GM12892 (cell line): ENCODE data around the gene GLP2R.

Experiments
- DNase-seq: peaks from one replicate; pipeline ENCODE4 v3.0.0; 2011; ENCODE audit not compliant: insufficient read length
- FAIRE-seq: peaks from 2 replicates; lab custom pipeline; 2011; peaks lifted over from hg19 to GRCh38; lab: Jason Lieb, UNC
- POLR2A ChIP-seq: IDR thresholded peaks from 2 replicates; pipeline ENCODE4 v1.6.1; 2011; ENCODE audit warnings: low read depth, low read length, control low read depth
- POLR2AphosphoS5 ChIP-seq: IDR thresholded peaks from 2 replicates; pipeline ENCODE4 v1.6.1; 2011; ENCODE audit warnings: low read depth, low read length, control low read depth
- TAF1 ChIP-seq: IDR thresholded peaks from 2 replicates; pipeline ENCODE4 v1.6.1; 2011; ENCODE audit warnings: low read depth, mild to moderate bottlenecking, control low read depth, low read length, borderline replicate concordance

GLP2R gene

DNA sequence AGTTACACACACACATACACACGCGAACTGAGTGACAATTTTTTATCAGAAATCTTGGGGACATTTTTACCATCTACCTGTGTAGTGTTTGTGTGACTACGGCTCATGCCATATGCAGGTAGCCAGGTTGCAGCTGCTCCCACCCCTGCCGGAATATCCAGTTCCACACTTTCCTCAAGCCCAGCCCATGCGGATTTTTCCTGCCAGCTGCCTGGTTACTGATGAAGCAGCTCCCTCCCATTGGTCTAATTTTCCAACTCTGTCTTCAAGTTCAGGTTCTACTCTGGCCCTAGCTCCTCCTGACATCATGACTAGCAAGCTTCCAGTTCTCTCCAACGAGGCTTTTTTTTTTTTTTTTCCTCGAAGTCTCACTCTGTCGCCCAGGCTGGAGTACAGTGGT, 8.6 kb upstream of the GLP2R start:
- no peak for FAIRE-seq
- TF ChIP-seq TAF1 = no peak
- no peak for TF ChIP-seq POLR2A
- TF ChIP-seq POLR2AphosphoS5 = no peak
- no peak for DNase-seq

GRCh38 chr17:9818760-9819159, 7.0 kb upstream of the GLP2R start:
- DNase-seq (no peak), FAIRE-seq (no peak)
- TF ChIP-seq POLR2AphosphoS5 (no peak), POLR2A (no peak), TAF1 (no peak)

DNA sequence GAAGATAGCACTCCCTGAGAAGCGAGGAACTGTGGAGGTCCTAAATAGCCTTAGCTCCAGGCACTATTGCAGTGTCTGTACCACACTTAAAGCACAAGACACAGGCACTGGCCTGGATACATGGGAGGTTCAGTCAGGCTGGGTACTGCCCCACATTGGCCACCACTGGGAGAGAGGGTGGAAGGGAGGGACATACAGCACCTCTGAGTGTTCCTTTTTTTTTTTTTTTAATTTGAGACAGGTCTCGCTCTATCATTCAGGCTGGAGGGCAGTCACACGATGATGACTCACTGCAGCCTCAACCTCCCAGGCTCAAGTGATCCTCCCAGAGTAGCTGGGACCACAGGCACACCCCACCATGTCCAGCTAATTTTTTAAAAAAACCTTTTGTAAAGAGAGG, 5.3 kb upstream of the GLP2R start:
- FAIRE-seq = no peak
- TF ChIP-seq POLR2AphosphoS5 = no peak

GRCh38 chr17:9821921-9822320, 3.8 kb upstream of the GLP2R start, which contains the start of gene GSG1L2:
TSS of gene GSG1L2 (minus strand) at chr17:9822079. CDS start at chr17:9822071, 8 bp downstream.
- TF ChIP-seq TAF1 (no peak), POLR2AphosphoS5 (no peak), POLR2A (no peak)
- FAIRE-seq (no peak), DNase-seq (no peak)

More for the DNA sequence above, 5.3 kb upstream of the GLP2R start:
- DNase-seq = no peak

DNA sequence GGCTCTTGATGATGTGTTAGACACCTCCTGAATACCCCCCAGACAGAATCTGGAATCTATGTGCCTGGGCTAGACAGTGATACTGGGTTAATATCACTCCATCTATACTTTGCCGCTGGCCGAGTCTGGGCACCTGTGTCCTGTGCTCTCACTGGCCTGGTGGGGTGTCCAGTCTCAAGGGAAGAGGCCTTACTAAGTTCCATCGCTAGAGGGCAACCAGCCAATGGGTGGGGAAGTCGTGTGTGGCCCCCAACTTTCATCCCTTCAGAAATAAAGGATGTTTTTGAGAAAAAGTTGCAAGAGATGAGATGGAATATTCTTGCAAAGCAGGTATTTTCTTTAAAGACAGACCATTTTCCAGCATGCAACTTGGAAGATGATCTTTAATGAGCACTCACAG, 1.6 kb upstream of the GLP2R start:
- no peak for FAIRE-seq
- no peak for TF ChIP-seq POLR2AphosphoS5
- TF ChIP-seq TAF1 = no peak
- TF ChIP-seq POLR2A = no peak
- DNase-seq = no peak

DNA sequence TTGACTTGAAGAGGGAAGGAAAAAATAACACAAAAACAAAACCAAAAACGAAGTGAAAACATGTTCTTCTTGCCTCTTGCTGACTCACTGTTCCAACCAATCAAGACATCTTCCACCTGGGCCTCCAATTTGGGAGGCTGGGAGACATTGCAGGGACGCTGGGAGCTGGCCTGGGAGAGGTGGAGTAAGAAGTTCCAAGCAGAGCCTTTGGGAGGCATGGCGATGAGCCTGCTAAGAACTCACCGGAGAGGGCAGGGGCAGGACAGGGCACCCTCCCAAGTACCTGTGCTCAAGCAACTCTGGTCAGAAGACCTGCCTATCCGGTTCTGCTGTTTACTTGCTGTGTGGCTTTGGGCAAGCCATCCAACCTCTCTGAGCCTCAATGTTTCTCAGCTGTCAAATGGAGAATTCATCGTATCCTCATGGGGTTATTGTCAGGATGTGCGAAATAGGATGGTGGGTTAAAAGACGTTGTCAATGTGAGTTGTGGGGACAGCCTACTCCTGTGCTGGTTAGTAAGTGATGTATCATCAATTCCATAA, 856 bp upstream of the GLP2R start:
- TF ChIP-seq POLR2AphosphoS5 (no peak), TAF1 (no peak), POLR2A (no peak)
- DNase-seq (no peak), FAIRE-seq (no peak)

DNA sequence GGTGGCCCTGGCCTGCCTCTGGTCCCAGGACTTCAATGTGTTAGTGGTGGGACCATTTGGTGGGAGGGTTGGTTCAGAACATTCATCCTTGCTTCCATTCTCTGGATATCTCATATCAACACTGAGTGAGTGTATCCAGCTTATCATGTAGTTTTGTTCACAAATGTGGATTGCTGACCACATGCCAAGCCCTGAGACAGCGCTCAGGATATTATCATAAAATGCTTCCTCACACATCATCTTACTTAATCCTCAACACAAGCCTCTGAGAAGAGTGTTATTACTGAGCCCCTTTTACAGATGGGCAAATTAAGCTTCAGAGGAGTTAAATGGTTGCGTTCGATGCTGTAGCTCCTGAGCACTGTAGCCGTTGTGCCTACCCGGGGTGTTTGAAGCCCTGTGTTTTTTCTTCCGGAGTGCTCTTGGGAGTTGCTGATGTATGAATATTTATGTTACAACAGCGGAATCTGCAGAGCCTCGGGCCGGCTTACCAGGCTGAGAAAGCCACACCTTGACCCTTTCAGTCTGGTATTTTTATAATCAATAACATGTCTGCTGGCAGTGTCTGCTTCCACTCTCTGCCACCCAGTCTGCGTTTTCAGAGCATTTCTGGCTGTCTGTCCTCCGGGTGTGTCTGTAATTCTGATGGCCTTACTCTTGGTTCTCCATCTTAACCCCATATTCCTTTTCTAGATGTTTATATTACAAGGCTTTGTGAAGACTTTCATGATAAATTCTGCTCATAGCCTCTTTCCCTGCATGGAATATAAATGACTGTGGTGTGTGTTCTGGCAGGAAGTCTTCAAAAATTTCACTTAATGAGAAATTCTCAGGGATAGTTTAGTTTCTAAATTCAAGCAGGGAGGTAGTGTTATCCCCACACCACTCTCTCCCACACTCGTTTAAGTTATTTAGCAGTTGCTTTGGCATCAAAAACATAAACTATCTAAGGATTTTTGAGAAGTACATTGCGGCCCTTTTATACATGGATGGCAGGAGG, 2.9 kb downstream of the GLP2R start:
- FAIRE-seq (no peak), DNase-seq (no peak)
- no peak for TF ChIP-seq POLR2A
- TF ChIP-seq POLR2AphosphoS5 = no peak
- no peak for TF ChIP-seq TAF1

DNA sequence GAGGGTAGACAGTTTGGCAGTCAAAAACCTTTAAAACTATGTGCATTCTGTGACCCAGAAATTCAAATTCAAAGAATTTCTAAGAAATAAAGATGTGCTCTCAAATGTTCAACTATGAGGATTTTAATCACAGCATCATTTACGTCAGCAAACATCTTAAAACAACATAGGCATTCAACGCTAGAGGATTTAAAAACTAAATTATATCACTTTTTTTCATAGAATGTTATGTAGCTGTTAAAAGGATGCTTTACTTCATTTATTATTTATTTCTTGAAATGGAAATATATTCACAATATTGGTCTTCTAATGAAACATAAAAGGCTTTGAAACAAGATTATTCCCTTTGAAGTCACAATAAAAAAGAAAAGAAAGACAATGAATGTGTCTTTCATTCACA, 3.6 kb downstream of the GLP2R start:
- DNase-seq (no peak), FAIRE-seq (no peak)
- no peak for TF ChIP-seq POLR2AphosphoS5
- no peak for TF ChIP-seq POLR2A
- TF ChIP-seq TAF1 = no peak

DNA sequence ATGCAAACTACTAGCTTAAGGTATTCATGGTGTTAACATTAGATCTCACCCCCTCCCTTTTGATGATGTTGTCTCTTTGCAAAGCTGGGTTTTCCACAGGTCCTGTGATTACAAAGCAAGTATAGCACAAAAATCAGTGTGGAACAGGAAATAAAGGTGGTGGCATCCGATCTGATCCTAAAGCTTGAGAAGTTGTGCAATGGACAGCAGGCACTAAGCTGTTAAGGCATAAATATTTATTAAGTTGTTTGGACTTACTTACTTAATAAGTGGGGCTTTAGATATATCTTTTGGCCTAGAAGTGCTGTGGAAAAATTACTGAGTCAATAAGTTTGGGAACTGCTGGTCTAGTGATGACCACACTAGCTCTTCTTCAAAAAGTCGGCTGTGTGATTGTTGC, 5.0 kb downstream of the GLP2R start:
- FAIRE-seq = no peak
- no peak for DNase-seq
- no peak for TF ChIP-seq POLR2A
- no peak for TF ChIP-seq POLR2AphosphoS5
- TF ChIP-seq TAF1 = no peak

- no peak for FAIRE-seq
- no peak for DNase-seq
- no peak for TF ChIP-seq TAF1
- no peak for TF ChIP-seq POLR2AphosphoS5
- TF ChIP-seq POLR2A = no peak
These were observed 8.2 kb downstream of the GLP2R start for GRCh38 chr17:9833922-9834321.

DNA sequence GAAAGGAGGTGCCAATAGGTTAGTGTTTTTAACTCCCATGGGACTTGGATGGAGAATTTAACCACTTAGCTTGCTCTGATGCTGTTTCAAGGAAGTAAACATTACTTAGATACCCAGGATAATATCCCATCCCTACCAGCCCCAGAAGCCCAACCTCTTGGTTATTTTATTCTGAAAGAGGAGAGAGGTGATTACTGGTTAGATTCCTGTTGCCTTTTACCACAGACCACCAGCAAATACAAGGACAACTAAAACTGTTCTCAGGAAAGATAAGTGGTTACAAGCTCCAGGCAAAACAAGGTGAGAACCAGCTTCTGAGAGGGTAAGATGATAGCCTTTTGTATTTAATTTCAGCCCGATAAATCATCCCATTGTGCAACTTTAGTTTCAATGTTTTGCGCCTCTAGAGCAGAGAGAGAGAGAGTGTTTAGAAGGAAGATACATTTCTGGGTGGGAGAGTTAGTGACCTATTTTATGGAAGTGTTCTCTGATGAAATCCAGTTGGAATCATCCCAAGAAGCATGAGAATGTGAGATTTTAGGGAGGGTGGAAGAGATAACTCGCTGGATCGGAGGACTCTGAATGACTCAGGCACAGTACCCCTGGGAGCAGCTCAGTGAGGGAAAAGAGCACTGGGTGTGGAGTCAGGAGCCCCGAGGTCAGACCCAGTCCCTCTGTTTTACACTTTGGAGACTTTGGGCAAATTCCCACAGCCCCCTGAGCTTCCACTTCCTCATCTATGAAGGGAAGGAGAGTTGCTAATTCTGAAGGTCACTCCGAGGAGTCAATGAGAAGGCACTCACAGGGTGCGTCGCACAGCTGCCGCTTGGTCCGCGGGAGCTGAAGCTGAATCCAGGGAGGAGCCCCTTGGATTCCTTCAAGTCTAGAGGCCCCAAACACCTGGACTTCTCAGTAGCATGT, 12.1 kb downstream of the GLP2R start:
- no peak for TF ChIP-seq POLR2A
- TF ChIP-seq POLR2AphosphoS5 = no peak
- TF ChIP-seq TAF1 = no peak
- no peak for FAIRE-seq
- no peak for DNase-seq
